HCT116 (cell line): Measurements from ENCODE around the gene ADGRG6. TPM values are rescaled to one million over a fixed set of nuclear protein-coding genes. Genes with fewer than 3 reads are reported as not detected.

Experiments used
- ATAC-seq: fragments of 200-7000 bp; cut with Tn5 transposase; 2 replicates; pipeline ENCODE4 v1.9.1; 2020; ENCODE audit warnings: mild to moderate bottlenecking, moderate library complexity
- BruUV-seq: library from RNA; stranded (reverse); fragments of 400-500 nt; replicated peaks from 2 replicates; lab custom pipeline; 2021; lab: Mats Ljungman, UMichigan
- CTCF ChIA-PET: fragments of 300-600 bp; sonication (Branson Sonifier 250); formaldehyde crosslinking; loops from one replicate; lab custom pipeline; 2021; ENCODE audit warnings: antibody characterized with exemption; lab: Charles Lee
- POLR2A ChIA-PET: fragments of 300-600, 350-600 bp; sonication (Branson Sonifier 250); formaldehyde crosslinking; loops from one replicate; lab custom pipeline; 2021; ENCODE audit warnings: antibody characterized with exemption; lab: Charles Lee
- RAD21 ChIA-PET, 2 experiments: fragments of 300-600 bp; sonication (Branson Sonifier 250); formaldehyde crosslinking; loops; one replicate each; lab custom pipeline; 2023; ENCODE audit warnings: low total read pairs in 2 of 2; ENCODE audit not compliant: uncharacterized antibody in 2 of 2, unreplicated experiment in 2 of 2, low non-redundant PET in 1 of 2; lab: Charles Lee
- DNase-seq: peaks from one replicate; pipeline ENCODE4 v3.0.0-alpha.2; 2010; ENCODE audit warnings: low read depth, low spot score
- H2AFZ ChIP-seq: fragments of 200-600 bp; shearing (Covaris generic), sonication (generic); 2 replicates; pipeline ENCODE4 v1.6.1; 2017; ENCODE audit warnings: low read depth, mixed run types, mixed read lengths, antibody characterized with exemption, low read length; ENCODE audit not compliant: poor library complexity, severe bottlenecking
- H3K27ac ChIP-seq: 2 replicates; pipeline ENCODE4 v1.5.1; 2012; ENCODE audit warnings: low read depth, low read length
- H3K27me3 ChIP-seq: fragments of 200-600 bp; sonication (generic); 2 replicates; pipeline ENCODE4 v1.6.1; 2016; ENCODE audit warnings: mixed run types, low read length, mixed read lengths; ENCODE audit not compliant: insufficient read depth
- H3K36me3 ChIP-seq, 2 experiments: fragments of 200-500 bp in 1 of 2; fragments of 200-600 bp in 1 of 2; sonication (Bioruptor generic) in 1 of 2; sonication (generic) in 1 of 2; 2 replicates each; pipeline versions ENCODE4 v1.5.1 to v1.6.1; 2014 to 2016; ENCODE audit warnings: low read length in 2 of 2, inconsistent platforms in 1 of 2, mixed read lengths in 1 of 2, mixed run types in 1 of 2; ENCODE audit not compliant: insufficient read depth in 2 of 2, control insufficient read depth in 1 of 2
- H3K4me1 ChIP-seq, 2 experiments: fragments of 200-600 bp in 1 of 2; sonication (generic) in 1 of 2; 2 replicates each; pipeline versions ENCODE4 v1.5.1 to v1.6.1; 2012 to 2017; ENCODE audit warnings: low read length in 2 of 2, inconsistent platforms in 1 of 2, mild to moderate bottlenecking in 1 of 2, mixed read lengths in 1 of 2, mixed run types in 1 of 2, moderate library complexity in 1 of 2; ENCODE audit not compliant: insufficient read depth in 2 of 2, control insufficient read depth in 1 of 2
- H3K4me2 ChIP-seq: fragments of 200-600 bp; sonication (generic); 2 replicates; pipeline ENCODE4 v1.6.1; 2017; ENCODE audit warnings: mixed run types, low read length, mixed read lengths
- H3K4me3 ChIP-seq, 2 experiments: fragments of 200-600 bp in 1 of 2; sonication (generic) in 1 of 2; replicated peaks in 1 of 2; 2 replicates each; pipeline ENCODE4 v1.5.1; 2011 to 2016; ENCODE audit warnings: low read length in 2 of 2, control low read depth in 1 of 2, low read depth in 1 of 2, mild to moderate bottlenecking in 1 of 2, mixed read lengths in 1 of 2, mixed run types in 1 of 2
- H3K79me2 ChIP-seq: fragments of 200-600 bp; sonication (generic); 2 replicates; pipeline ENCODE4 v1.6.1; 2017; ENCODE audit warnings: mild to moderate bottlenecking, mixed run types, low read length, moderate library complexity, mixed read lengths; ENCODE audit not compliant: insufficient read depth
- H3K9ac ChIP-seq: fragments of 200-600 bp; sonication (generic); 2 replicates; pipeline ENCODE4 v1.6.1; 2016; ENCODE audit warnings: low read length, mixed read lengths
- H3K9me2 ChIP-seq: fragments of 200-600 bp; sonication (generic), shearing (Covaris generic); 2 replicates; pipeline ENCODE4 v1.6.1; 2017; ENCODE audit warnings: mixed run types, mild to moderate bottlenecking, moderate library complexity; ENCODE audit not compliant: insufficient read depth
- H3K9me3 ChIP-seq, 2 experiments: fragments of 200-500 bp in 1 of 2; fragments of 200-600 bp in 1 of 2; sonication (Bioruptor generic) in 1 of 2; sonication (generic) in 1 of 2; 2 replicates each; pipeline ENCODE4 v1.6.1; 2014 to 2017; ENCODE audit warnings: low read length in 2 of 2, mixed read lengths in 2 of 2, inconsistent platforms in 1 of 2, low read depth in 1 of 2, mild to moderate bottlenecking in 1 of 2, mixed run types in 1 of 2, moderate library complexity in 1 of 2; ENCODE audit not compliant: control insufficient read depth in 1 of 2, insufficient read depth in 1 of 2
- H4K20me1 ChIP-seq: fragments of 200-600 bp; sonication (generic), shearing (Covaris generic); 2 replicates; pipeline ENCODE4 v1.6.1; 2017; ENCODE audit warnings: mixed run types, mild to moderate bottlenecking, moderate library complexity; ENCODE audit not compliant: insufficient read depth
- CBX3 ChIP-seq: IDR thresholded peaks from 2 replicates; pipeline ENCODE4 v1.6.1; 2012; ENCODE audit warnings: low read depth
- ELF1 ChIP-seq: IDR thresholded peaks from 2 replicates; pipeline ENCODE4 v1.6.1; 2012; ENCODE audit warnings: low read depth, borderline replicate concordance
- EZH2 ChIP-seq: fragments of 200-600 bp; sonication (generic); IDR thresholded peaks from 2 replicates; pipeline ENCODE4 v1.6.1; 2017; ENCODE audit warnings: antibody characterized with exemption, mixed run types
- EZH2phosphoT487 ChIP-seq: fragments of 200-600 bp; IDR thresholded peaks from 2 replicates; pipeline ENCODE4 v1.6.1; 2018; ENCODE audit warnings: antibody characterized with exemption, borderline replicate concordance
- FOSL1 ChIP-seq: IDR thresholded peaks from 2 replicates; pipeline ENCODE4 v1.6.1; 2012; ENCODE audit warnings: low read depth
- JUND ChIP-seq: IDR thresholded peaks from 2 replicates; pipeline ENCODE4 v1.6.1; 2012
- MAX ChIP-seq: IDR thresholded peaks from 2 replicates; pipeline ENCODE4 v1.6.1; 2012
- POLR2A ChIP-seq: IDR thresholded peaks from 2 replicates; pipeline ENCODE4 v1.7.0; 2011; ENCODE audit warnings: borderline replicate concordance; ENCODE audit not compliant: insufficient read depth, insufficient read length; ENCODE audit errors: extremely low read depth
- POLR2AphosphoS5 ChIP-seq: IDR thresholded peaks from 2 replicates; pipeline ENCODE4 v1.6.1; 2011; ENCODE audit warnings: mild to moderate bottlenecking, low read depth, low read length, moderate library complexity
- RAD21 ChIP-seq: IDR thresholded peaks from 2 replicates; pipeline ENCODE4 v1.6.1; 2012; ENCODE audit warnings: low read depth, mild to moderate bottlenecking
- SIN3A ChIP-seq: IDR thresholded peaks from 2 replicates; pipeline ENCODE4 v1.6.1; 2012; ENCODE audit warnings: low read depth
- SP1 ChIP-seq: IDR thresholded peaks from 2 replicates; pipeline ENCODE4 v1.6.1; 2012; ENCODE audit warnings: low read depth
- SRF ChIP-seq: IDR thresholded peaks from 2 replicates; pipeline ENCODE4 v1.6.1; 2012; ENCODE audit warnings: low read depth
- TCF7L2 ChIP-seq: IDR thresholded peaks from 2 replicates; pipeline ENCODE4 v1.7.0; 2011; ENCODE audit warnings: borderline replicate concordance, inconsistent platforms; ENCODE audit not compliant: insufficient read depth, insufficient read length; ENCODE audit errors: extremely low read depth
- YY1 ChIP-seq: IDR thresholded peaks from 2 replicates; pipeline ENCODE4 v1.6.1; 2011; ENCODE audit warnings: low read length, low read depth, moderate library complexity, mild to moderate bottlenecking; ENCODE audit not compliant: insufficient replicate concordance; ENCODE audit errors: extremely low read depth
- ZFX ChIP-seq: fragments of 450-650 bp; IDR thresholded peaks from 2 replicates; pipeline ENCODE4 v1.6.1; 2017
- intact Hi-C: fragments of 100-400 bp; cut with micrococcal nuclease; formaldehyde crosslinking; loops from 2 replicates; pipeline ENCODE4 v1.10.0; 2022
- total RNA-seq: library from RNA; stranded (reverse); gene quantifications from one replicate; pipeline ENCODE4 v1.2.1, GENCODE V29; 2021; ENCODE audit not compliant: unreplicated experiment
- TF ChIP-seq, protein P1 (sequence below): IDR thresholded peaks from 2 replicates; pipeline ENCODE4 v1.6.1; 2012; ENCODE audit warnings: low read depth
- TF ChIP-seq, protein P2 (sequence below): IDR thresholded peaks from 2 replicates; pipeline ENCODE4 v1.6.1; 2012

The ADGRG6 gene
- total RNA-seq, 1 experiment from 2014 or later, result 67.9 TPM

DNA sequence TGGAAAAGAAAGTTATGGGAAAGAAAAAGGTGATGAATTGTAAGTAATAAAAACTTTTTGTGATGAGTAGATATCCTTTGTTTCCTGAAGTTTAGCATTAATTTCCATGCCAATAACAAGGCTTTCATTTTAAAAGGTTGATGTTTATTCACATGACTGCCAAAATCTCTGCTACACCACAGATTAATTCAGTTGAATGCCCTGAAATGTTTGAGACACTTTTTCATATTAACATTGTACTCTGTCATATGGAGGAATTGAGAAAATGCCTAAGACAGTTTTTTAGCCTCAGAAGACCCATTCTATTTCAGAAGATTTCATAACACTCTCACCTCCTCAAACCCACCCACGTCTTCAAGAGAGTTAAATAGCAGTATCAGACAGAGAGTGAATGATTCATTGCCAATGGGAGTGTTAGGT lies 115.5 kb downstream of the ADGRG6 start:
- Histone ChIP-seq H3K36me3 (peaks cover 17 to 30% of the 10 kb centered on the region in 2 experiments), H3K27me3 (no peaks in the 10 kb centered on the region), H3K4me3 (no peak overlapping the region), H3K4me2 (no peak overlapping the region), H4K20me1 (no peaks in the 10 kb centered on the region), H2AFZ (no peak overlapping the region), H3K9ac (no peak overlapping the region), H3K9me2 (no peaks in the 10 kb centered on the region), H3K9me3 (no peaks in the 10 kb centered on the region), H3K4me1 (peaks cover 18 to 21% of the 10 kb centered on the region in 2 experiments), H3K79me2 (no peaks in the 10 kb centered on the region), H3K27ac (no peak overlapping the region)
- RAD21 ChIA-PET, result no interaction called here
- TF ChIP-seq, protein P1, sequence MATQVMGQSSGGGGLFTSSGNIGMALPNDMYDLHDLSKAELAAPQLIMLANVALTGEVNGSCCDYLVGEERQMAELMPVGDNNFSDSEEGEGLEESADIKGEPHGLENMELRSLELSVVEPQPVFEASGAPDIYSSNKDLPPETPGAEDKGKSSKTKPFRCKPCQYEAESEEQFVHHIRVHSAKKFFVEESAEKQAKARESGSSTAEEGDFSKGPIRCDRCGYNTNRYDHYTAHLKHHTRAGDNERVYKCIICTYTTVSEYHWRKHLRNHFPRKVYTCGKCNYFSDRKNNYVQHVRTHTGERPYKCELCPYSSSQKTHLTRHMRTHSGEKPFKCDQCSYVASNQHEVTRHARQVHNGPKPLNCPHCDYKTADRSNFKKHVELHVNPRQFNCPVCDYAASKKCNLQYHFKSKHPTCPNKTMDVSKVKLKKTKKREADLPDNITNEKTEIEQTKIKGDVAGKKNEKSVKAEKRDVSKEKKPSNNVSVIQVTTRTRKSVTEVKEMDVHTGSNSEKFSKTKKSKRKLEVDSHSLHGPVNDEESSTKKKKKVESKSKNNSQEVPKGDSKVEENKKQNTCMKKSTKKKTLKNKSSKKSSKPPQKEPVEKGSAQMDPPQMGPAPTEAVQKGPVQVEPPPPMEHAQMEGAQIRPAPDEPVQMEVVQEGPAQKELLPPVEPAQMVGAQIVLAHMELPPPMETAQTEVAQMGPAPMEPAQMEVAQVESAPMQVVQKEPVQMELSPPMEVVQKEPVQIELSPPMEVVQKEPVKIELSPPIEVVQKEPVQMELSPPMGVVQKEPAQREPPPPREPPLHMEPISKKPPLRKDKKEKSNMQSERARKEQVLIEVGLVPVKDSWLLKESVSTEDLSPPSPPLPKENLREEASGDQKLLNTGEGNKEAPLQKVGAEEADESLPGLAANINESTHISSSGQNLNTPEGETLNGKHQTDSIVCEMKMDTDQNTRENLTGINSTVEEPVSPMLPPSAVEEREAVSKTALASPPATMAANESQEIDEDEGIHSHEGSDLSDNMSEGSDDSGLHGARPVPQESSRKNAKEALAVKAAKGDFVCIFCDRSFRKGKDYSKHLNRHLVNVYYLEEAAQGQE, result no peak
- TF ChIP-seq POLR2A, result no peak
- TF ChIP-seq ELF1, result no peak
- TF ChIP-seq POLR2AphosphoS5, result no peak
- TF ChIP-seq, protein P2, sequence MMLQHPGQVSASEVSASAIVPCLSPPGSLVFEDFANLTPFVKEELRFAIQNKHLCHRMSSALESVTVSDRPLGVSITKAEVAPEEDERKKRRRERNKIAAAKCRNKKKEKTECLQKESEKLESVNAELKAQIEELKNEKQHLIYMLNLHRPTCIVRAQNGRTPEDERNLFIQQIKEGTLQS, result no peak
- TF ChIP-seq ZFX, result no peak
- TF ChIP-seq EZH2, result no peak
- no peak for TF ChIP-seq RAD21
- CTCF ChIA-PET, result no interaction called here
- DNase-seq (no peak), ATAC-seq (no peak)
- POLR2A ChIA-PET, result no interaction called here
- BruUV-seq, result no TSS peak
- intact Hi-C loops, result no loop called here

DNA sequence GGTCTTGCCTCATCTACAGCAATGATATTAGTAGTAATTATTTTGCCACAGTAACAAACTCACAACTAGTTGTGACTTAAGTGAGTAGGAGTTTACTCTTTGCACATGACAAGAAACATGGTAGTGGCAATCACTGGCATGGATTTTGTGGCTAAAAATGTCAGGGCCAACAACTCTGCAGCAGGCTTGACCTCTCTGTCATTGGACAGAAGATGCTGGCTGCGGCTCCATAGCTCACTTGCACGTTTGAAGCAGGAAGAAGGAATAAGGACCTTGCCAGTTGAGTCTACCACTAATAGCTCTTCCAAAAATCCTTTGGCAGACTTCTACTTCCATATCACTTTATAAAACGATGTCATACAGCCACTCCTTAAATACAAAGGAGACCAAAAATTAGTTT lies 117.3 kb downstream of the ADGRG6 start:
- no peaks in the 10 kb centered on the region for H3K79me2 ChIP-seq
- H3K27ac ChIP-seq, result no peak overlapping the region
- no peaks in the 10 kb centered on the region for H3K27me3 ChIP-seq
- H2AFZ ChIP-seq, result no peak overlapping the region
- DNase-seq, result no peak
- ChIA-PET POLR2A (no interaction called here), CTCF (no interaction called here), RAD21 (no interaction called here)
- intact Hi-C loops, result no loop called here
- H4K20me1 ChIP-seq, result no peaks in the 10 kb centered on the region
- no peak overlapping the region for H3K4me3 ChIP-seq
- no TSS peak for BruUV-seq
- H3K4me1 ChIP-seq, result peaks cover 4% of the 10 kb centered on the region in 2 experiments
- H3K9me3 ChIP-seq, result no peaks in the 10 kb centered on the region
- ATAC-seq, result no peak
- no peak overlapping the region for H3K9ac ChIP-seq
- H3K9me2 ChIP-seq, result no peaks in the 10 kb centered on the region
- H3K36me3 ChIP-seq, result peaks cover 17 to 30% of the 10 kb centered on the region in 2 experiments
- no peak overlapping the region for H3K4me2 ChIP-seq
- TF ChIP-seq TCF7L2, result no peak
- TF ChIP-seq SRF, result no peak
- no peak for TF ChIP-seq POLR2A
- TF ChIP-seq, protein P2, result no peak
- no peak for TF ChIP-seq SP1
- no peak for TF ChIP-seq POLR2AphosphoS5
- TF ChIP-seq FOSL1, result no peak
- no peak for TF ChIP-seq JUND
- TF ChIP-seq CBX3, result no peak
- TF ChIP-seq YY1, result no peak
- no peak for TF ChIP-seq EZH2phosphoT487
- TF ChIP-seq RAD21, result no peak
- TF ChIP-seq SIN3A, result no peak
- TF ChIP-seq MAX, result no peak
